Esophagus muscularis mucosa (tissue), 4 donors: ENCODE data around the gene SLC35E2B.

Source experiments
- CTCF ChIP-seq, 3 experiments: fragments of 200-600 bp in 2 of 3; fragments of 450-650 bp in 1 of 3; sonication (generic) in 2 of 3; IDR thresholded peaks; one replicate each; pipeline ENCODE4 v1.5.1; 2017 to 2019; ENCODE audit warnings: antibody characterized with exemption in 3 of 3, mild to moderate bottlenecking in 2 of 3, moderate library complexity in 1 of 3
- EP300 ChIP-seq: sonication (generic); formaldehyde crosslinking; IDR thresholded peaks from one replicate; pipeline ENCODE4 v1.6.1; 2017; ENCODE audit warnings: antibody characterized with exemption
- POLR2A ChIP-seq: fragments of 450-650 bp; IDR thresholded peaks from one replicate; pipeline ENCODE4 v1.6.1; 2017; ENCODE audit warnings: antibody characterized with exemption, moderate library complexity, mild to moderate bottlenecking, low read depth
- POLR2AphosphoS5 ChIP-seq, 2 donors: sonication (generic); formaldehyde crosslinking; IDR thresholded peaks; one replicate each; pipeline ENCODE4 v1.6.1; 2017; ENCODE audit warnings: antibody characterized with exemption in 2 of 2

GRCh38 chr1:1628754-1629429, 63.7 kb downstream of the SLC35E2B start:
- no peak for TF ChIP-seq EP300
- TF ChIP-seq POLR2AphosphoS5 (IDR thresholded peaks at IDR 0.05), result no peak
- TF ChIP-seq CTCF (IDR thresholded peaks at IDR 0.05), result no peak
- no peak for TF ChIP-seq POLR2A
